ENCODE results near the gene ZNF254. TPM values are rescaled to one million over a fixed set of nuclear protein-coding genes. Genes with fewer than 3 reads are reported as not detected.

Gene ZNF254
- total RNA-seq, 1 experiment from 2014 or later, result 16.7 TPM

Other genes starting within 250 kb of the ZNF254 start
- gene ZNF726, start 172.3 kb upstream of the ZNF254 start, total RNA-seq (2014; rRNA removed; shearing (Covaris generic)), result 2.2 and 7.3 TPM in 2 replicates